Activated naive CD8-positive, alpha-beta T cell treated with anti-CD3 and anti-CD28 coated beads, Interleukin-2, amount 10 ng/mL, durations not matched to agents 7 days and 5 days (primary cell): ENCODE measurements around the gene TAF4. TPM values are rescaled to one million over a fixed set of nuclear protein-coding genes. Genes with fewer than 3 reads are reported as not detected.

Experiments
- ATAC-seq: fragments of 150-1000 bp; cut with Tn5 transposase; one replicate; pipeline ENCODE4 v1.10.0; 2021; ENCODE audit warnings: low read depth, moderate library complexity
- POLR2A ChIA-PET: fragments of 350-600 bp; sonication (Branson Sonifier 250); formaldehyde crosslinking; loops from one replicate; lab custom pipeline; 2021; ENCODE audit warnings: antibody characterized with exemption; lab: Charles Lee
- DNase-seq: peaks from one replicate; pipeline ENCODE4 v3.0.0; 2021
- H3K27ac Mint-ChIP-seq: one replicate; pipeline ENCODE4 v1.8.0; 2022; ENCODE audit warnings: mild to moderate bottlenecking, mixed read lengths
- H3K27me3 Mint-ChIP-seq: one replicate; pipeline ENCODE4 v1.8.0; 2022; ENCODE audit warnings: mild to moderate bottlenecking, moderate library complexity, mixed read lengths
- H3K36me3 Mint-ChIP-seq: one replicate; pipeline ENCODE4 v1.8.0; 2021; ENCODE audit warnings: mild to moderate bottlenecking, mixed read lengths
- H3K4me1 Mint-ChIP-seq: one replicate; pipeline ENCODE4 v1.8.0; 2021; ENCODE audit warnings: mixed read lengths
- H3K4me3 Mint-ChIP-seq: one replicate; pipeline ENCODE4 v1.8.0; 2022; ENCODE audit warnings: mild to moderate bottlenecking, moderate library complexity, mixed read lengths
- H3K9me3 Mint-ChIP-seq: one replicate; pipeline ENCODE4 v1.8.0; 2021; ENCODE audit warnings: mixed read lengths
- total RNA-seq, 2 experiments: library from RNA; stranded (reverse); gene quantifications; one replicate each; pipeline ENCODE4 v1.2.3, GENCODE V29; 2021

TAF4 gene
- total RNA-seq, 2 experiments from 2014 or later: 22.6 to 23.8 TPM

DNA sequence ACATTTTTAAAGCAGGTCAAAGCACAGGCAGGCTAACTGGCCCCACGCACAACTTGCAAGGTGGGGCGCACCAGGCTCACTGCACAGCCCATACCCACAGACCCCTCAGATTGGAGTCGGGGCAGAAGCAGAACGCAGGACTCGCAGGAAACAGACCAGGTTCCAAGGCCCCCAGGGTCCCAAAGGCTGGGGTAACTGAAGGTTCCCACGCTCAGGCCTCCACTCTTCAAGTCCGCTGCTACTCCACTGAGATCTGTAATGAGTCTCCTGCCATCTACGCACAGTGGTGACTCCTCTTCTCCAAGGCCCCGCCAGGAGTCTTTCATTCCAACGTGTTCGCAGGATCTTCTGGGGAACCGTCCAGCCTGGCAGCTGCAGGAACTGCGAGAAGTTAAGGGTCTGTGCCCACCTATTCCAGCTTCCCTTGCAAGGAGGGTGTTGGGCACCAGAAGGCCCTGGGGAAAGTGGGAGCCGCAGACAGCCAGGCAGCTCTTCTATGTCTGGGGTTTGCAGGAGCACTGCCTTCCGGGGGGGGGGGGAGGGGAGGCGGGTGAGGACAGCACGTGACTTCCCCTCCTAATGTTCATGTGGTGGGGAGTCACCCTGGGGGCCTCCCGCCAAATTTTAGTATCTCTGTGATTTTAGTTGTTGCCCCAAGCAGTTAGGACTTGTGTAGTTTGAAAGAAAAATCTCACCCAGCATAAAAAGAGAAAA lies 2.0 kb upstream of the TAF4 start:
- H3K4me3 Mint-ChIP-seq: peak overlapping the region; percentile 88
- DNase-seq: no peak

DNA sequence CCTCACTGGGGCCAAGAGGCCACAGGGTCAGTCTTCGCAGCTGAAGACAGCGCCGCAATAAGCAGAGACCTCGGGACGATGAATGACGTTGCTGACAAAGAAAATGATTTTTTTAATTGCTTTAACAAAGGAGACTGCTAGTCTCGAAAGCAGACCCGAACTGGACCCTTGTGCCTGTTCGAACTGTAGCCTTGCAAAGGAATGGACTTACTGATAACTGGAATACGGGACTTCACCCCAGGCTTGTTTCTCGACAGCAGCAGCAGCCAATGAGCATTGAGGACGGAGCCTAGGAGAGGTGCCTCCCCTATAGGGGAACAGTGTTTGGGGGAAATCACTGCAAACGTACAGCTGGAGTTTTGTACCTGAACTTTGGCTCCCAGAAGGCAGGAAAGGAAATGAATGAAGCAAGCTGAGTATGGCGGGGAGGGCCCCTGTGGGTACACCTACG lies 1.3 kb upstream of the TAF4 start:
- Mint-ChIP-seq H3K9me3 (peaks cover 3% of the 10 kb centered on the region), H3K36me3 (peaks cover 1% of the 10 kb centered on the region), H3K27me3 (peaks cover 2% of the 10 kb centered on the region), H3K27ac (peak overlapping the region; percentile 90), H3K4me3 (peak overlapping the region; percentile 88), H3K4me1 (peaks cover 20% of the 10 kb centered on the region)
- ATAC-seq (no peak), DNase-seq (no peak)
- POLR2A ChIA-PET: interaction anchor here (1.0 to 4.8 kb wide), 9 partner anchors 36 to 116 kb away, joined by 3 to 111 read pairs (median 6); partner anchors contain the start of genes LSM14B, MTG2, PSMA7 and SS18L1

More for the DNA sequence above, 2.0 kb upstream of the TAF4 start:
- Mint-ChIP-seq H3K27ac (peak overlapping the region; percentile 64), H3K36me3 (peaks cover 1% of the 10 kb centered on the region), H3K27me3 (peaks cover 2% of the 10 kb centered on the region), H3K9me3 (peaks cover 3% of the 10 kb centered on the region), H3K4me1 (peaks cover 16% of the 10 kb centered on the region)
- no peak for ATAC-seq
- POLR2A ChIA-PET: interaction anchor here (1.4 to 4.8 kb wide), 5 partner anchors 54 to 115 kb away, joined by 6 to 111 read pairs (median 11); partner anchors contain the start of genes LSM14B, MTG2, PSMA7 and SS18L1

DNA sequence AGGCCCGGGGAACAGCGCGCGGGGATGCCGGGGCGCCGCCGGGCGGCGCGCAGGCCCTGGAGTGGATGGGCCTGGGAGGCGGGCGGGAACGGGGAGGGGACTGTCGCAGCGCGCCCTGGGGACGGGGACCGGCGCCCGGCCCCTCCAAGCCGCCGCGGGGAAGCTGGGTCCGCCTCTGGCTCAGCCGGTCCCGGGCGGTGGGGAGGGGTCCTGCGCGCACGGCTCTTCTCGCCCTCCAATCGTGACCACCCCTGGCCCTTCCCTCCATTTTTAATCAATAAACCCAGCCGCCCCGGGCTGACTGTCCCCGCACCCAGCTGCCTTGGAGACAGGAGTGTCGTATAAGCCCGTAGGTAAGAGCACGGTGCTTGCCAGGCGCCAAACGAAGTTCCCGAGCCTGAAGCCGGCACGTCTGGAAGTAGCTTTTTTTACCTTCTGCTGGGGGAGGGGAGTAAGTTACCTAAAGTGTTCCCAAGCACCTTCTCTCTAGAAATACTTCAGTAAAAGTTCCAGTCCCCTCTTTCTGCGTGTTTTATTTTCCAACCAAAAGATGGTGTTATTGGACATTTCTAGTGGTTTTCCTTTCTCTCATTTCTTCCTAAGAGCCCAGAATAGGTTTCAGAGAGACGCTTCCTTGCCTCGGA lies 780 bp upstream of the TAF4 start:
- Mint-ChIP-seq H3K27me3 (peaks cover 2% of the 10 kb centered on the region), H3K4me1 (peaks cover 24% of the 10 kb centered on the region), H3K36me3 (peaks cover 4% of the 10 kb centered on the region), H3K9me3 (peaks cover 3% of the 10 kb centered on the region), H3K27ac (peak overlapping the region; percentile 90), H3K4me3 (peak overlapping the region; percentile 88)
- ATAC-seq (peak; percentile 50), DNase-seq (no peak)
- POLR2A ChIA-PET: interaction anchor here (1.0 to 4.8 kb wide), 9 partner anchors 36 to 116 kb away, joined by 3 to 111 read pairs (median 6); partner anchors contain the start of genes LSM14B, MTG2, PSMA7 and SS18L1

- Mint-ChIP-seq H3K4me1 (peaks cover 26% of the 10 kb centered on the region), H3K4me3 (no peak overlapping the region), H3K36me3 (peaks cover 4% of the 10 kb centered on the region), H3K9me3 (no peaks in the 10 kb centered on the region), H3K27ac (no peak overlapping the region), H3K27me3 (peaks cover 2% of the 10 kb centered on the region)
- no peak for DNase-seq
- POLR2A ChIA-PET: interaction anchor here (0.5 to 4.8 kb wide), 4 partner anchors 44 to 118 kb away, joined by 5 to 111 read pairs (median 19); partner anchors contain the start of genes LSM14B, MTG2, PSMA7 and SS18L1
- ATAC-seq: peak; percentile 24
Observed at GRCh38 chr20:62064770-62065673, 659 bp downstream of the TAF4 start.

DNA sequence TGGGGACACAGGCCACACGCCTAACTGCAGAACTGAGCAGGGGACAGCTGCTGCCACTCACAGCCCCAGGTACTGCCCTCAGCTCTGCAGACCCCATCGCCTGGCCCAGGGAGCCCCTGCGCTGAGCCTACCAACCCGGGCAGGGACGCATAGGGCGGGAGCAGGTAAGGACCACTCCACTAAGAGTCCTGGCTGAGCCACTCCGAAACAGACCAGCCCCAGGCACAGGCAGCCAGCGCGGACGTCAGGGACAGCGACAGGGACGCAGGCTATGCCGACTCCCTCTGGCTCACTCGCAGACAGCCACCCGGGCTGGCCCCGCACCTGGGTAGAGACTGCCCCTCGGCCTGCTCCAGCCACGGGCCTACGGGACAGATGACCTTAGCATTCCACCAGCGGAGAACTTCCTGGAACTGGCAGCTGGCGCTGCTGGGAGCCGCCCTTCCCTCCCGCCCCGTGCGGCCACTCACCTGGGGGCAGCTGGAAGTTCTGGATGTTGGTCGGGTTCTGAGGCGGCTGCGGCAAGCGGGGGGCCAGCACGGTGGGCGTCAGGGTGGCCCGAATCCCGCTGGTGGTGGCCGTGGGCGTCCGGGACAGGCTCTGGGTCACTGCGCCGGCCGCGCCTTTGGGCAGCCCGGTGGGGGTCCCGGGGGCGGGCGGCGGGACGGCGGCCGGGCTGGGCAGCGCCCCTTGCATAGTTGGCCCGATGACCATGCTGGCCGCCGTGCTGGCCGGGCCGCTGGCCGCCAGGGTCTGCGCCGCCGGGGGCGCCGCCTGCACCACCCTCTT lies 1.5 kb downstream of the TAF4 start:
- Mint-ChIP-seq H3K4me3 (peak overlapping the region; percentile 66), H3K27me3 (no peaks in the 10 kb centered on the region), H3K9me3 (no peaks in the 10 kb centered on the region), H3K27ac (peak overlapping the region; percentile 48), H3K36me3 (peaks cover 4% of the 10 kb centered on the region), H3K4me1 (peaks cover 30% of the 10 kb centered on the region)
- POLR2A ChIA-PET: interaction anchor here (1.3 kb wide), 1 partner anchor 119 kb away, joined by 3 read pairs; the partner anchor contains the start of gene MTG2
- DNase-seq (no peak), ATAC-seq (no peak)

DNA sequence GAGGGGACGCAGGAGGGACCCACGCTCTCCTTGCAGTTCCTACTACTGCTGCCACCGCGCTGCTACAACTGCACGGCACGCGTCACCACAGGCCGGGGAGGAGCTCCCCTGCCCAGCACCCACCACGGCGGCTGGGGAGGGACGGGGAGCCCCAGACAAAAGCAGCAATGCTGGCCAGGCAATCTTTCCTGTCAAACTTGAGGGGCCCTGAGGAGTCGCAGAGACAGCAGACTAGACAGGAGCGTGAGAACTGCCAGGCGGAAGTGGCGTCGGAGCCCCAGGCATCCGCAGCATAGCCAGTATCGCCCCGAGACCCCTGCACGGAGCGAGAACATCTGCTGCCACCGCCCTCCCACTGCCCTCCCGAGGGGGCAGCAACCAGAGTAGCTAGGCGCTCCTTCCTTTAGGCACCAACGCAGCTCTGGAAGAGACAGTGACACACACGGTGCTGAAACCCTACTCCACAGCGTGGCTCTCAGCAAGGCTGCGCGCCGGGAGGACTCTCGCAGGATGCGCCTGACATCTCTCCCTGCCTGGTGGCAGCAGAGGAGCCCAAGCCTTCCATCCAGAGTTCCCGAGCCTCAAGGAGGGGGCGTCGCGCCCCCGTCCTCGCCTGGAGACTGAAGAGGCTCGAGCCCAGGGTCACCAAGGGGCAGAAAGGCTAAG lies 2.2 kb downstream of the TAF4 start:
- peaks cover 4% of the 10 kb centered on the region for H3K36me3 Mint-ChIP-seq
- POLR2A ChIA-PET: interaction anchor here (1.3 kb wide), 1 partner anchor 119 kb away, joined by 3 read pairs; the partner anchor contains the start of gene MTG2
- no peaks in the 10 kb centered on the region for H3K9me3 Mint-ChIP-seq
- ATAC-seq (no peak), DNase-seq (no peak)
- peak overlapping the region; percentile 66 for H3K4me3 Mint-ChIP-seq
- peaks cover 30% of the 10 kb centered on the region for H3K4me1 Mint-ChIP-seq
- no peaks in the 10 kb centered on the region for H3K27me3 Mint-ChIP-seq
- H3K27ac Mint-ChIP-seq: no peak overlapping the region

GRCh38 chr20:62062661-62063314 lies 2.9 kb downstream of the TAF4 start:
- Mint-ChIP-seq H3K27ac (no peak overlapping the region), H3K9me3 (no peaks in the 10 kb centered on the region), H3K4me3 (peak overlapping the region; percentile 19), H3K36me3 (peaks cover 4% of the 10 kb centered on the region), H3K27me3 (no peaks in the 10 kb centered on the region), H3K4me1 (peaks cover 27% of the 10 kb centered on the region)
- POLR2A ChIA-PET: interaction anchor here (1.3 kb wide), 1 partner anchor 120 kb away, joined by 3 read pairs; the partner anchor contains the start of gene MTG2
- ATAC-seq (no peak), DNase-seq (no peak)

DNA sequence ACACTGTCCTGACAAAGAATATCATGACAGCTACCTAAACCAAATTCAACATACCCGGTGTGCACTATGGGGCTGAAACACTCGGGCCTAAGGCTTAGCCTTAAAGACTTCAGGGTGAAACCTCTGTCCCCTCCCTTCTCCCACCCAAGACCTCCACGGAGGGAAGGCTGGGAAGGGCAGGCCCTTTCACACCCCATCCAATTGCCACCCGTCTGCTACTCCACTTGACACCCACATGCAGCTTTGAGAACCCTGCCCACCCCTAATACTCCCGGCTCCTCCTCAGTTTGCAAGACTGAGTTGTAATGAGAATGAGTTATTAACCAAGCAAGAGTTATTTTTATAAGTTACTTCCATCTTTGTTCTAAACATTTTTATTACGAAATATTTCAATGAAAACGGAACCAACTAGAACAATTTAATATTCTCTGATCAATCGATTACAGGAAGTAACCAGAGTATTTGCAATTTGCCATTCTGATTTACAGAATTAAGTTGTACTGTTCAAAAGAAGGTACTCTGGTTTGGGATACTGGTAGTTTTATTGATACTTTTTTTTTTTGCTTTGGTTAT lies 3.7 kb downstream of the TAF4 start:
- POLR2A ChIA-PET: no interaction called here
- no peaks in the 10 kb centered on the region for H3K9me3 Mint-ChIP-seq
- H3K4me1 Mint-ChIP-seq: peaks cover 24% of the 10 kb centered on the region
- no peaks in the 10 kb centered on the region for H3K27me3 Mint-ChIP-seq
- no peak for ATAC-seq
- no peak overlapping the region for H3K4me3 Mint-ChIP-seq
- H3K27ac Mint-ChIP-seq: no peak overlapping the region
- DNase-seq: no peak
- peaks cover 2% of the 10 kb centered on the region for H3K36me3 Mint-ChIP-seq

DNA sequence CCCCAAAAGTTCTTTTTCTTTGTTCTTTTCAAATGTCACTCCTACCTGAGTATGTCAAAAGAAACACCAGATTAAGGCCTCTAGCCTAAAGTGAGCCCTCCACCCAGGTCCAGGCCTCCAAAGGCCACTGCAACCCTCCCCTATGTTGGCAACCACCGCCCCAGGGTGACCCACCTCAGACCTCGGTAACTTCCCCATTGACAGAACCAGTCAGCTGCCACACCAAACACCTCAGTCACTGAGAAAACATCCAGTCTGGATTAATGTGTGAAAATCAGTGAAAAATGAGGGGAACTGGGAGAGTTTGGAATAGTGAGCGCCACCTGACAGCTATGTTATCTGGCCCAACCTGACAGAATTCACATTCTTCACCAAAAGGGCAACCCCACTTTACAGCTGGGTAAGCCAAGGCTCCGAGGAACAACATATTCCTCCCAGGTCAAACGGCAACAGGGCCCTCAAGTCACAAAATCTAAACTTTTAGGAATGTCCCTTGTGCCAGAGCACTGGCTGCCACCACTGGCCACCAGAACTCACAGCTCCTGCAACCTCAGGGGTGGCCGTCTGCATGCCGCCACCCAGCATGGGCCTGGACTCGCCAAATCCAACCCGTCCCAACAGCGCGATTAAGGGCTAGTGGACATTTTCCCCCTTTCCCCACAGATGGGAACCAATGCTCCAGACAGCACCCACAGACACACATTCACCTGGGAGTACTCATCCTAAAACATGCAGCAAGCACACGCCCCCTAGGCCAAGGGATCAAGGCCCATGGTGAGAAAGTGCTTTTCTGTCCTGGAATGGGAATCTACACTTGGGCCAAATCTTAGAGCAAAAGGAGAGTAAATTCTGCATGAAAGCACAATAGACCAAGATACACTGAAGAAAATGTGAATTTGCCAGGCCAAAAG lies 4.8 kb downstream of the TAF4 start:
- H3K9me3 Mint-ChIP-seq: no peaks in the 10 kb centered on the region
- H3K27ac Mint-ChIP-seq: no peak overlapping the region
- H3K4me1 Mint-ChIP-seq: peaks cover 24% of the 10 kb centered on the region
- peaks cover 2% of the 10 kb centered on the region for H3K36me3 Mint-ChIP-seq
- no peaks in the 10 kb centered on the region for H3K27me3 Mint-ChIP-seq
- POLR2A ChIA-PET: no interaction called here
- no peak overlapping the region for H3K4me3 Mint-ChIP-seq
- ATAC-seq: no peak
- DNase-seq: no peak

GRCh38 chr20:62059920-62060630 lies 5.6 kb downstream of the TAF4 start:
- Mint-ChIP-seq H3K27ac (no peak overlapping the region), H3K36me3 (peaks cover 2% of the 10 kb centered on the region), H3K9me3 (no peaks in the 10 kb centered on the region), H3K4me3 (no peak overlapping the region), H3K27me3 (no peaks in the 10 kb centered on the region), H3K4me1 (peaks cover 24% of the 10 kb centered on the region)
- no peak for ATAC-seq
- POLR2A ChIA-PET: no interaction called here
- no peak for DNase-seq
